ENCODE measurements around the gene DLG5. TPM values are rescaled to one million over a fixed set of nuclear protein-coding genes. Genes with fewer than 3 reads are reported as not detected.

DLG5 gene
- polyA plus RNA-seq, 3 donors, result 0.14 to 0.77 TPM; not detected in 1

GRCh38 chr10:77781451-77782327, 144.9 kb downstream of the DLG5 start:
- H3K27me3 ChIP-seq (ENCODE audit: control insufficient read depth in 2 of 2, insufficient read depth in 2 of 2, low read length in 2 of 2), result no peaks in the 10 kb centered on the region
- H3K9me3 Mint-ChIP-seq, result peaks cover 3 to 49% (median 27%) of the 10 kb centered on the region in 7 donors
- no peaks in the 10 kb centered on the region for H3K4me1 ChIP-seq (ENCODE audit: control insufficient read depth in 1 of 2, insufficient read depth in 2 of 2, low read length in 2 of 2)
- intact Hi-C loops (cut with micrococcal nuclease), result no loop called here
- no peaks in the 10 kb centered on the region for H3K36me3 Mint-ChIP-seq
- no peak overlapping the region for H3K27ac Mint-ChIP-seq
- WGBS (ENCODE audit: insufficient coverage), result 88% methylated on average over 24 of the region's 27 CpGs
- DNase-seq, result no peak
- no peaks in the 10 kb centered on the region for H4K20me1 ChIP-seq (ENCODE audit: insufficient read depth, low read length)
- H3K27ac ChIP-seq (ENCODE audit: low read depth in 1 of 2, low read length in 2 of 2), result no peak overlapping the region
- no peak overlapping the region for H3K4me3 ChIP-seq (replicated peaks in 1 of 3; ENCODE audit: low read depth in 2 of 3, low read length in 3 of 3)
- H3K9me3 ChIP-seq (replicated peaks in 1 of 2; ENCODE audit: control insufficient read depth in 1 of 2, insufficient read depth in 1 of 2, low read length in 2 of 2), result peaks cover 12 to 43% of the 10 kb centered on the region in 2 donors
- peaks cover 0 to 4% (median 4%) of the 10 kb centered on the region in 3 donors for H3K27me3 Mint-ChIP-seq (ENCODE audit: low read depth in 3 of 3)
- TF ChIP-seq, protein P1, sequence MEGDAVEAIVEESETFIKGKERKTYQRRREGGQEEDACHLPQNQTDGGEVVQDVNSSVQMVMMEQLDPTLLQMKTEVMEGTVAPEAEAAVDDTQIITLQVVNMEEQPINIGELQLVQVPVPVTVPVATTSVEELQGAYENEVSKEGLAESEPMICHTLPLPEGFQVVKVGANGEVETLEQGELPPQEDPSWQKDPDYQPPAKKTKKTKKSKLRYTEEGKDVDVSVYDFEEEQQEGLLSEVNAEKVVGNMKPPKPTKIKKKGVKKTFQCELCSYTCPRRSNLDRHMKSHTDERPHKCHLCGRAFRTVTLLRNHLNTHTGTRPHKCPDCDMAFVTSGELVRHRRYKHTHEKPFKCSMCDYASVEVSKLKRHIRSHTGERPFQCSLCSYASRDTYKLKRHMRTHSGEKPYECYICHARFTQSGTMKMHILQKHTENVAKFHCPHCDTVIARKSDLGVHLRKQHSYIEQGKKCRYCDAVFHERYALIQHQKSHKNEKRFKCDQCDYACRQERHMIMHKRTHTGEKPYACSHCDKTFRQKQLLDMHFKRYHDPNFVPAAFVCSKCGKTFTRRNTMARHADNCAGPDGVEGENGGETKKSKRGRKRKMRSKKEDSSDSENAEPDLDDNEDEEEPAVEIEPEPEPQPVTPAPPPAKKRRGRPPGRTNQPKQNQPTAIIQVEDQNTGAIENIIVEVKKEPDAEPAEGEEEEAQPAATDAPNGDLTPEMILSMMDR (IDR thresholded peaks at IDR 0.05), result no peak
- H2AFZ ChIP-seq (ENCODE audit: insufficient read depth, low read depth, low read length, poor library complexity, severe bottlenecking), result no peak overlapping the region
- H3K79me2 ChIP-seq (ENCODE audit: insufficient read depth, low read length), result no peaks in the 10 kb centered on the region
- no peak overlapping the region for H3K9ac ChIP-seq (ENCODE audit: insufficient read depth, low read length, poor library complexity, severe bottlenecking)
- H3K4me1 Mint-ChIP-seq, result no peaks in the 10 kb centered on the region
- no peak overlapping the region for H3K4me2 ChIP-seq (replicated peaks; ENCODE audit: extremely low read depth, low read length, poor library complexity, severe bottlenecking)
- no peaks in the 10 kb centered on the region for H3K36me3 ChIP-seq (replicated peaks in 1 of 2; ENCODE audit: control insufficient read depth in 1 of 2, insufficient read depth in 2 of 2, low read length in 2 of 2)
- no peak overlapping the region for H3K4me3 Mint-ChIP-seq

GRCh38 chr10:77780180-77780579, 146.4 kb downstream of the DLG5 start:
- Mint-ChIP-seq H3K36me3 (no peaks in the 10 kb centered on the region), H3K4me1 (no peaks in the 10 kb centered on the region), H3K27me3 (ENCODE audit: low read depth in 3 of 3) (peaks cover 3 to 6% (median 4%) of the 10 kb centered on the region in 3 donors), H3K27ac (no peak overlapping the region), H3K4me3 (no peak overlapping the region), H3K9me3 (peaks cover 13 to 60% (median 37%) of the 10 kb centered on the region in 7 donors)
- Histone ChIP-seq H3K4me2 (replicated peaks; ENCODE audit: extremely low read depth, low read length, poor library complexity, severe bottlenecking) (no peak overlapping the region), H3K4me1 (ENCODE audit: control insufficient read depth in 1 of 2, insufficient read depth in 2 of 2, low read length in 2 of 2) (no peaks in the 10 kb centered on the region), H3K36me3 (replicated peaks in 1 of 2; ENCODE audit: control insufficient read depth in 1 of 2, insufficient read depth in 2 of 2, low read length in 2 of 2) (no peaks in the 10 kb centered on the region), H3K9ac (ENCODE audit: insufficient read depth, low read length, poor library complexity, severe bottlenecking) (no peak overlapping the region), H3K79me2 (ENCODE audit: insufficient read depth, low read length) (no peaks in the 10 kb centered on the region), H3K9me3 (replicated peaks in 1 of 2; ENCODE audit: control insufficient read depth in 1 of 2, insufficient read depth in 1 of 2, low read length in 2 of 2) (peaks cover 21 to 54% of the 10 kb centered on the region in 2 donors), H3K27me3 (ENCODE audit: control insufficient read depth in 2 of 2, insufficient read depth in 2 of 2, low read length in 2 of 2) (no peaks in the 10 kb centered on the region), H3K4me3 (replicated peaks in 1 of 3; ENCODE audit: low read depth in 2 of 3, low read length in 3 of 3) (no peak overlapping the region), H2AFZ (ENCODE audit: insufficient read depth, low read depth, low read length, poor library complexity, severe bottlenecking) (no peak overlapping the region), H4K20me1 (ENCODE audit: insufficient read depth, low read length) (no peaks in the 10 kb centered on the region), H3K27ac (ENCODE audit: low read depth in 1 of 2, low read length in 2 of 2) (no peak overlapping the region)
- TF ChIP-seq, protein P1 (IDR thresholded peaks at IDR 0.05), result no peak
- DNase-seq, result no peak
- intact Hi-C loops (cut with micrococcal nuclease), result no loop called here
- 97% methylated on average over 9 of the region's 9 CpGs for WGBS (ENCODE audit: insufficient coverage)

Measured in CD14-positive monocyte (primary cell).